Ramos (cell line): Measurements from ENCODE around the gene PDCD4.

Experiments used
- in situ Hi-C: fragments of 300-500 bp; cut with MboI; formaldehyde crosslinking; loops from one replicate; pipeline ENCODE4 v1.14.3; 2022; ENCODE audit warnings: low sequenced_read_pairs; ENCODE audit not compliant: unreplicated experiment

PDCD4 gene

GRCh38 chr10:110841767-110842267 lies 29.9 kb upstream of the PDCD4 start:
- in situ Hi-C loops, result no loop called here

- in situ Hi-C loops, result no loop called here
Measured at GRCh38 chr10:110842326-110842904, 29.3 kb upstream of the PDCD4 start.

DNA sequence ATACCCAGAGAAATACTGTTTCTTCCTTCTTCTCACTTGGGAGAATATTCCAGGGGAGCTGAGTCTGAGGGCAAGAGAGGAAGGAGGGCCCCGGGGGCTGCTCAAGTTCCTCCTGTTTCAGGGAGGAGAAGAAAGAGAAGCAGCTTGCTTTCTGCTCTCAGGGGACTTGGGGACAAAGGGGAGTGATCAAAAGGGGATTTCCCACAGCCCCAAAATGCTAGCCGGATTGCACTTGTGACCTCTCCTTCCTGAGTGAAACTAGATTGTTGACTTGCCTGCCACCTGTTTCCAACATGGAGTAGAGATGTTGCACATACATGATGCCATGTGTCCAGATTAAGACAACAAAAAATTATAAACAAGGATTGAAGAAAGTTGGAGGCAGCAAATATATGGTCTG lies 28.7 kb upstream of the PDCD4 start:
- in situ Hi-C loops, result no loop called here

GRCh38 chr10:110843796-110844616 lies 27.7 kb upstream of the PDCD4 start:
- in situ Hi-C loops, result no loop called here

- in situ Hi-C loops, result no loop called here
Measured at GRCh38 chr10:110844617-110844881, 27.2 kb upstream of the PDCD4 start.

DNA sequence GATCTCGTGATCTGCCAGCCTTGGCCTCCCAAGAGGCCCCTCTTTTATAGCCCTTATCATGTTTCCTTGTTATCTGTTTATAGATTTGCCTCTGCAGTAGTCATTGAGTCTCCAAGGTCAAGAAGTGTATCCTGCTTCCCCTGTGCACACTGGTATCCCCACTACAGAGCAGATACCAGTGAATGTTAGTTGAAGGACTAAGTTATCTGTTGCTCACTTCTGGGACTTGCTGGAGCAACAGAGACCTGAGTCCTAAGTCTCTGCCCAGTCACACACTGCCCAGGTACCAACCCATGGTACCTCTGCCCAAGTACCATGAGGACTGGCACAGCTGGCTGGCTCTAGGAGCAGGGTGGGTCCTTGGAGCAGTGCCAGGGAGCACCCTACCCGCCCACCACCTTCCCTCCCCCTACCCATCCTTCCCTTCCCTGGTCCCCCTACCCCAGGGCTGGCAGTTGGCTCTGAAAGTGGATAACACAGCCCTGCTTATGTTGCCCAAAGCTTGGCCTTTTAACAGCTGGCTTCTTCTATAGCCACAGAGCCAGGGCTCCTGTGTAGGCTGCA lies 26.5 kb upstream of the PDCD4 start:
- in situ Hi-C loops, result no loop called here

DNA sequence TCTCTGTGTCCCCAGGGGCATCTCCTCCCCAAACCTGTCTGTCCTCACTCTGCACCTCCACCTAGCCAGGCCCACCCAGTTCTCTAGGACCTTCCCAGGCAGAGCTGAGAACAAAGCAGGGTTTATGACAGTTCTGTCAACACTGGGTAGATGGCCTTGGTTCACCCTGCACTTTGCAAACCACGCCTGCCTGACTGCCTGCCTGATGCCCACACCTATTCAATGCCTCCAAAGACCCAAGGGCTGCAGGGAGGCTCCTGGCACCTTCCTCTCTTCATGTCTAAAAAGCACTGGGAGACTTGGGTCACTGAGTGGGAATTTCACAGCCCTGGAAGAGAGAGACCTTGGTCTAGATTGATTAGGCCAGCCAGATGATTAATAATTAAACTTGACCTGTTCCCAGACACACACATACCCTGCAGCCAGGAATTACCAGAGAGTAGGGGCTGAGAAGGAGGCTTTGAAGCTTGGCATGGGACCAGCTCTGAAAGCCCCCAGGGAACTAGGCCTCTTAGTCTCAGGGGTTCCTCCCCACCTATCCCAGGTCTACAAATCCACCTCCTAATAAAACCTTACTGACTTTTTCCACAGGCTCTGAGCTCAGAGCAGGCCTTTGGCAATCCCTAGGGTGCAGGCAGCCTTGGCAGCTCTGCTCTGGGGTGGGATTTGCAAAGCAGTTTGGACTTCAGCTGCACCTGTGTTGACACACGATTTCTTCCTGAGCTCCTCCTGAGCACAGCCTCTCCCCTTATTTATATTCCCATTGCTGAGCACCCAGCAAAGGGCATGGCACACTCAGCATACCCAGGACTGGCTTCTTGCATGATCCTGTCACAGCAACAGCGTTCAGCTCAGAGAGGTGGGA lies 25.7 kb upstream of the PDCD4 start:
- in situ Hi-C loops, result no loop called here

DNA sequence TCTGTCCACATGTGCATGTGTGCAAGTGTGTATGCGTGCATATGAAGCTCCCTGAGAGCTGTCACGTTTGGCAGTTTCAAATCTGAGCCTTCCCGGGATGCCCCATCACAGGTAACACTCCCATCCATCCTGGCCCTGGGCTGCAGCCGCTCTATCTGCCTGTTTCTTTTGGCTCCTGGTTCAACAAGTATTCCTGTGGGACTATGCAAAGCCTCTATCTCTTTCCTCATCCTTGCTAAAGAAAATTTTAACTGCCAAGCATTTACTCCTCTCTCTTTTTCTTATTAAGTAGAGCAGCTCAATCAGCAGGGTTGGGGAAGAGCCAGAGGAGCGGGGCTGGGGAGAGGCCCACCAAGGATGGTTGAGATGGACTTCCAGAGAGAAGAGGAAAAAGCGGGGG lies 24.4 kb upstream of the PDCD4 start:
- in situ Hi-C loops, result no loop called here

GRCh38 chr10:110848106-110848505 lies 23.6 kb upstream of the PDCD4 start:
- in situ Hi-C loops, result no loop called here

- in situ Hi-C loops, result loop anchor here (25.0 kb wide), 1 partner anchor 938 kb away; the partner anchor contains the start of gene XPNPEP1
Measured at GRCh38 chr10:110850099-110850498, 21.6 kb upstream of the PDCD4 start.

- in situ Hi-C loops, result loop anchor here (25.0 kb wide), 1 partner anchor 939 kb away; the partner anchor contains the start of gene XPNPEP1
Measured at GRCh38 chr10:110851020-110851612, 20.6 kb upstream of the PDCD4 start.

DNA sequence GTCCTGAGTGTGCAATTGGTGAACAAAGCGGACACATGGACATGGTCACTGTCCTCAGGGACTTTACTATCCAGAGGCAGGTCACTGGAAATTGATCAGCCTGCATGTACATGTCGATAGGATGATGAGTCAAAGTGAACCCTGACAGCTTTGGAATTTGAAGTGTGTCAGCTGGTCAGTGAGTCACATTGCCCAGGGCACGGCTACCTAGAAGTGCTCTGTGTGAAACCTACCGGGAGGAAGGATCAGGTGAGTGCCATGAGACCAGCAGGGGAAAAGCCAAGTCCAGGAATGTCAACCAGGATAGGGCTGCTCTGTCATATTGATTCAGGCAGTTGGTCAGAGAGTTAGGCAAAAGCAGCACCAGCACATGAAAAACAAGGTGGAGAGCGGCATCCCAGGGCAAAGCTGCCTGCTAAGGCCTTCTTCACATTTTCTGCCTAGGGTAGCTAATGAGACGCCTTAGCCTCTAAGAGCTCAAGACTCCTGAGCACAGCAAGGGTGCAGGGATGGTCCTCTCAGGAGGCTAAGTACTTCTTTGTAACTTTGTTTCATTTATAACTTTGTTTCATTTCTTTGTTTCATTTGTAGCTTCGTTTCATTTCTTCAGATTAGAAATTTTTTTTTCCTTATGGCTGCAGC lies 19.4 kb upstream of the PDCD4 start:
- in situ Hi-C loops, result loop anchor here (25.0 kb wide), 1 partner anchor 940 kb away; the partner anchor contains the start of gene XPNPEP1

DNA sequence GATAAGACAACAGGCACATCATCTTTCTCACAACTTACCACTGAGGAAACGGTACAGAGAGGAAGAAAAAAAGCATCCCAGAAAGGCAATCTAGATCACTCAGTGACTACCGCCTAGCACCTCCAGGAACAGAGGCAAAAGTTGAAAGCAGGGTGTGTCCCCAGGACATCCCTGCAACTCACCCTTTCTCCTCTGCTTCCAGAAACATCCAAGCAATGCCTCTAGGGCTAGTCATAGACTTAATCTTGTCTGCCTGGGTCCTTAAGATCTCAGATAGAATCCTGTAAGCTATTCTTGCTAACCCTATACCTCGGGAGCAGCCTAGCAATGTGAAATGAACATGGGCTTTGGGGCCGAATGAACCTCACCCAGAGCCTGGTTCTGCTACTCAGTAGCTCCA lies 18.8 kb upstream of the PDCD4 start:
- in situ Hi-C loops, result loop anchor here (25.0 kb wide), 1 partner anchor 941 kb away; the partner anchor contains the start of gene XPNPEP1

DNA sequence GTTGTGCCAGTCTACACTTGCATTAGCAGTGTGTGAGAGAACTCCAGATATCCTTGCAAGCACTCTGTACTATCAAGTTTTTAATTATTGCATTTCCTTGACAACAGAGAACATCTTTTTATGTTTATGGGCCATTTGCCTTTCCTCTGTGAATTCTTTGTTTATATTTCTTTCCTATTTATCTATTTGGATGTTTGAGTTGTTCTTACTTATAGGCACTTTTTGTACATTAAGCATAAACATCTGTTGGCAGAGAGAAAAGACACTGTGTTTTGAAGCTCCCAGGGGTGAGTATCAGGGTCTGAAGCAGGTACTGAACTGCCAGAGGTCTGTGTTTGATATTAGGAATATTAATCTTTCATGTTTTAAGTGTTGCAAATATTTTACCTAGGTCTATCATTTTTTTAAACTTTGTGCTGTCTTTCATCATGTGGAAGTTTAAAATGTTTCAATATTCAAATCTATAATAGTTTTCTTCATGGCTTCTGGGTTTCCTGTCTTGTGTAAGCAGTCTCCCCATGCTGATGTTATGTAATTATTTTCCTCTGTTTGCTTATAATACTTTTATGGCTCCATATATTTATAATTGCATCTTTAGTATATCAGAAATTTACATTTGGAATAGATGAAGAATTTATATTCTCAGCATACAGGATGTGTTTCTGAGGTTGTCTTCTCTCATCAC lies 17.7 kb upstream of the PDCD4 start:
- in situ Hi-C loops, result loop anchor here (25.0 kb wide), 1 partner anchor 942 kb away; the partner anchor contains the start of gene XPNPEP1

GRCh38 chr10:110857265-110858171 lies 14.2 kb upstream of the PDCD4 start:
- in situ Hi-C loops, result loop anchor here (25.0 kb wide), 1 partner anchor 945 kb away; the partner anchor contains the start of gene XPNPEP1

- in situ Hi-C loops, result loop anchor here (25.0 kb wide), 1 partner anchor 946 kb away; the partner anchor contains the start of gene XPNPEP1
Measured at GRCh38 chr10:110858297-110858934, 13.3 kb upstream of the PDCD4 start.
